Stimulated activated CD8-positive, alpha-beta memory T cell treated with anti-CD3 and anti-CD28 coated beads, Interleukin-4, amount 100 ng/mL, for 1 hour (primary cell): ENCODE data around the gene TMEM51.

Source experiments
- DNase-seq, 2 donors: peaks; one replicate each; pipeline ENCODE4 v3.0.0-alpha.2; 2020; ENCODE audit warnings: low read depth in 2 of 2, low spot score in 1 of 2

The TMEM51 gene

DNA sequence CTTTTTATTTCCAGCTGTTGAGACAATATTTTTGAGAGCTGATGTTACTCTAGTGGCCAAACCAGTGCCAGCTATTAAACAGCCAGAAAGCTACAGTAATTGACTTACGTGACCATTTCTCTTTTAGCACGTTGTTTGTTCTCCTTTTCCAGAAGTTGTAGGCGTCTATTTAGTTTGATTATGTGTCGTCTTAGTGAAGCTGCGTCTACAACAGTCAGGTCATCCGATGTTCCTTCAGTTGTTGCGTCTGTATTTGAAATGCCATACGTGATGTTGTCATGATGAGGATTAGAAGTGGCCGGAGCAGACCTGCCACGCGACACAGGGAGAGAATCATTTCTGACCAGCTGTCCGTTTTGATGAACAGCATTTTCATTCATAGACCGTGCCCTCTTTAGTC is 38.2 kb downstream of the TMEM51 start:
- no peak for DNase-seq

DNA sequence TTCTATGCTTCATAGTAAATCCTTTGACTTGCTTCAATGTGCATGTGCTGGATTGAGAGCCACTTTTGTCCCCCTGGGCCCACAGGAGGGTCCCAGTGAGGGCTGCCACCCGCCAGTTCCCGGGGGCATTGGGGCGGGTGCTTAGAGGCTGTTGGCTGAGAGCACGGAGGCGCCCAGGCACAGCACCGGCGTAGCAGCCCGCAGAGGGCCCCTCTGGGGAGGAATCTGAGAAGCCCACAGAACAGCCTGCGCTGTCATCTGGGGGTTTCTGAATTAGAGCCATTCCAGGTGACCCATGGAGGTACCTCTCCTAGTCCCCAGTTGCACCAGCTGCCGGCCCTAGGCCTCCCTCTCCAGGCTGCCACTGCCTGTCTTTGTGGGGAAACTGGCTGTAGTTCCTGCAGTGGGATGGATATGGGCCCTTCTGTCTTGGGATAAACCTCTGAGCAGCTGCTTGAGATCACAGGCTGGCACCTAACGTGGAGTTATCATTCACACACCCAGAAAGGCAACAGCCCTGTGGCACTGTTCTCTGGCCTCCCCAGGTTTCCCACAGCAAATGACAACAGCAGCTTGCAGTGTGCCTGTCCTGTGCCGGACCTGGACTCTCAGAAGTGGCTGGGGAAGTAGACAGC is 39.5 kb downstream of the TMEM51 start:
- no peak for DNase-seq

DNA sequence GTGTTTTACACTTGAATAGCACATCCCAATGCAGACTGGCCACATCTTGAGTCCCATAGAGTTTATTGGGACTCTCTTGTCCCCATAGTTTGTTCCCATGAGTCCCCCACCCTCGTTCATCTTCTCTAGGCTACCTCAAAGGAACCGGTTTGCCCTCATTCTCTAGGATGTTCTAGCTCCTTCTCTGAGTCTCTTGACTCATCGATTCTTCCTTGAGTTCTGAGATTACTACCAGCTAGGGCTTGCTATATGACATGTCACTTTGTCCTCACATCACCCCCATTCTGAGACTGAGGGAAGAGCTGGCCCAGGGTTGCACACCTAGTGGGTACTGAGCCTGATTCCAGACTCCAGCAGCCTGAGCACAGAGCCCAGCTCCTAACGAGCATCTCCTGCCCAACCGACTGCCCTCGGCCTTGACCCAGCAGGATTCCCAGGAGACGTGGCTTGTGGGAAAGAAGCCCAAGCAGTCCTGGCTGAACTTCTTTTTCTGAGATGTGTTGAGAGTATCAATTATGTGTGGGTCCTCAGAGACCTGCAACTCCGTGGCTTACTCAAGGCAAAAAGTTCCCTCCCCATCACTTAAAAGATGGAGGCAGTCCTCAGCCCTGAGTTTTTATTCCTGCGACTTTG is 42.0 kb downstream of the TMEM51 start:
- DNase-seq = no peak

DNA sequence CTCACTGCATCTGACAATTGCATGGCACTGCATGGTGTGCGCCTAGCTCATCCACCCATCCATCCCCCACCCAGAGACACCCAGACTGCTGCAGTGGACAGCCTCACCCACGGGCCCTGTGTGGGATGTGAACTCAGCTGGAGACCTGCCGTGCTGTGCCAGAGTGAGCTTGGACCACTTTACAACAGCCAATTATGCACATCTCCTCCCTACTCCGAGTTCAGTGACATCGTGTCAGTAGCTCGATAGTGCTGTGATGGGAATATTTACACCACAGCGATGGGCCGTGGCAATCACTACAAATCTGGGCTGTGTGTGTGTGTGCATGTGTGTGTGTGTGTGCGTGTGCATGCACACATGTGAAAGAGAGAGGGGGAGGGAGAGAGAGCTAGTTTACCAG is 42.5 kb downstream of the TMEM51 start:
- DNase-seq = no peak

DNA sequence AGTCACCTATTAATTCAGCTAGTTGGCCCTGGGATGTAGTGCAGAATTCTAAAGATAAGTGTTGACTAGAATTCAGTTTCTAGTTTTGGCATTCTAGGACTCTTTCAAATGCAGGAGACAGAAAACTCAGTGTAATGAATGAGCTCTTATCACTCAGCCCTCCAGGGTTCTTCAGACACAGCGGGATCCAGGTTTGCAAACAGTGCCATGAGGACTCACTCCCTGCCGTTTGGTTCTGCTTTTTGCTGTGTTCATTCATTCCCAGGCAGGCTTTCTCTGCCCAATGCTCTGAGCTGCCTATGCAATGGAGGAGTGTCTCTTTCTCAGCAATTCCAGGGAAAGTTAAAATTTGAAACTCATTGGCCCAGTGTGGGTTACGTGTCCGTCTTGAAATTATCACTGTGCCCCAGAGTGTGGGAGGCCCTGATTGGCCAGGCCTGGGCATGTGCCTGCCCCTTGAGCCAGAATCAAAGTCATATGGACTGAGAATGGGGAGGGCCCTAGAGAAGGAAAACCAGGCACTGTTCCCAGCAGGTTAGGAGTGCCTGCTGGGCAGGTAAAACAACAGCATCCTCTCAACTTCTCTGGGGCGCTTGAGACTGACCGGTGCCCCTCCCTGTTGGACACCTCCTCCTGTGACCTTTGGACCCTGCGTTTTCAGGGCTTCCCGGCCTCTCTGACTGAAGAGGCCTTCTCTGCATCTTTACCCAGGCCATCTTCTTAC is 43.4 kb downstream of the TMEM51 start:
- DNase-seq = no peak

DNA sequence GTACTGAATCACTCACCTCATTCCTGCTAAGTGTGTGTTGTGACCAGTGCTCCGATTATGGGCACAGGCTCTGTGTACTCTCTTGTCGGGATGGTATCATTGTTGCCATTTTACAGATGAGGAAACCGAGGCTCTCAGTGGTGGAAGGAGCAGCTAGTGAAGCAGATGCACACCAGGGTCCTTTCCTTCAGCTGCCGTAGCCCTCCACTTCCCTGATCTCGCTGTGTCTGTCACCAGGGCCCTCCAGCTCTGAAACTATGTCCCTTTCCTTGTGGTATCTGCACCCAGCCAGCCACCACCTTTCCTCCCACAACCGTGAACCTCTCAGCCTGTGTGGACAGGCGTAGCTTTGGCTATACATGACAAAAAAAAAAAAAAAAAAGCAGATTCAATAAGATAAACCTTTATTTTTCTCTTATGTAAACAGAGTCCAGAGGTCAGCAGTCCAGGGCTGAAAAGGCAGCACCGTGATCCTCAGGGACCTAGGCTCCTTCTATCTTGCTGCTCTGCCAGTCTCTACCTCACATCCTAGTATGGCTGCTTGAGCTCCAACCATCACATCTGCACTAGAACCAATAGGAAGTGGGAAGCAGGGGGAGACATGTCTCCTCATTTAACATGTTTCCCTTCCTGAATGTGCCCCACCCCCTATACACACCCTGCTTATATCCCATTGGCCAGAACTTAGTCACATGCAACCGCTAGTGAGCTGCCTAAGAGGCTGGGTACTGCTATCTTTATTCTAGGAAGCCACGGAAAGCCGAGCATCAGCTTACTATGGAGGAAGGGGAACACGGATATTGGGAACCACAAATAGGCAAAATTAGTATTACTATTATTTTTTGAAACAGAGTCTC is 44.3 kb downstream of the TMEM51 start:
- no peak for DNase-seq

DNA sequence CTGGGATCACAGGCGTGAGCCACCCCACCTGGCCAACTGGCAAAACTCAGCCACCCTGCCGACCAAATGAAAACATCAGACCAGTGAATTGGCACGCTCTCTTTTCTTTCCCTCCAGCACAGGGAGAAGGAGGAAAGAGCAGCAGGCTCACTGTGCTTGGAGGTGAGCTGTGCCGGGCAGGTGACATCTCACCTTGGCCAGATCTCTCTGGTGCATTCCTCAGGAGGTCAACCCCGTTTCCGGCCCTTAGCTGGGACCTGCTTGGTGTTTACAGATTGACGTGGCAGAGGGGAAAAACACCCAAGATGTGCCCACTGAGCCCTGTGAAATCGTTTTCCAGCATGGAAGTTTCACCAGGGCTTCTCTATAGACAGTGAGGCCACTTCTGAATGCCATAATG is 45.1 kb downstream of the TMEM51 start:
- DNase-seq = no peak

DNA sequence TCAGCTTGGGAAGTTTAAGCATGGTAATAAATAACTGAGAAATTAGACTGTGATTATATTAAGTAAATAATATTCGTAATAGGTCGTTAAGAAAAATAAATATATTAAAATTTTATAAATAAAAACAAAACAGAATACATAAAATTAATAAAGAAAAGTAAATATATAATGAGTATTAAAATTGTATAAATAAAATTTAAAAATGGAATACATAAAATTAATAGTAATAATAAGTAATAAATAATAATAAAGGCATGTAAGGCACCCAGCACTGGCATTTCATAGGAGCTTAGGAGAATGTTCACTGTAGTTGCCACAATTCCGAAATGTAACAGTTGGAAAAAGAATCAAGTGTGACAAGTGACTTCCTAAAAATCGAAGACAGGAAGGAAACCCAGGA is 47.7 kb downstream of the TMEM51 start:
- no peak for DNase-seq

DNA sequence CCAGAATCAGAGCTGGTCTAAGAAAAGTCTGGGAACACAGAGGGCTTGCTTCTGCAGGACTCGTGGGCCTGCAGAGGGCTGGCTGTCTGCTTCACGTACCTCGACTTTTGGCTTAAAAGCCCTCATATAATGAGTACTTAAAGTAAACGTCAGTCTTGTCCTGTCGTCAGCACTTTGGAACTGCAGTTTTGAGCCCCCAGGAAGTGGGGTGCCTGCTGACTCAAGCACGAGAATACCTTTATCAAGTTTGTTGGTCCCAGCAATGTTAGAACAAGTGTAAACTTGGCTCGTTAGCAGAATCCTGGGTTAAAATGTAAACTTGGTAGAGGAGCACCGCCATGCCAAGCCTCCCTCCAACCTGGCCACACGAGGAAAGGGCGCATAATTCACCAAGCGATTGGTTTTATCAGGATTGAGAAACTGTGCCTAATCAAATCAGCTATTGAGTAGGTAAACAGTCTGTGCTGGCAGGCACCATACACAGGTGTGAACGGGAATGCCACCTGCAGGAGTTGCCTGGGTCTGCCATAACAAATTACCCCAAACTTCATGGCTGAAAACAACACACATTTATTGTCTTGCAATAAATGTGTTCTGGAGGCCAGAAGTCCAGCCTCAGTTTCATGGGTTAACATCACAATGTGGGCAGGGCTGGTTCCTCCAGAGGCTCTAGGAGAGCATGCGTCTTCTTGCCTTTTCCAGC is 48.5 kb downstream of the TMEM51 start:
- no peak for DNase-seq

DNA sequence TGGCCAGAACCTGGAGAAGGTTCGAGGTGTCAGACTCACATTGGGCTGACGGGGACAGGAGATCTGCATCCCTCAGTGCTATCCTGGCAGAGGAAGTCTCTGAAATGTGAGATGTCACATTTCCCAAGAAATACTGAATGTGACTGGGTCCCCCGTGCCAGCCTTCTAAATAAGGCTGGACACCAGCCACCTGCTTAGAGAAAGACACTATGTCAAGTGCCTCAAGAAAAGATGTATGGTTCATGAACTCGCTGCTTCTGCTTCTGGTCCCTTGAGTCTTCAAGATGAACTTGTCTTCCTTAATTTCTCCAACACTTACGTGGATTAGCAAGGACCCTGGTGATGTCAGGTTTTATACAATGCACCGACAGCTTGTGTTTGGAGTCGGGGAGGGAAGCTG is 51.4 kb downstream of the TMEM51 start:
- no peak for DNase-seq

DNA sequence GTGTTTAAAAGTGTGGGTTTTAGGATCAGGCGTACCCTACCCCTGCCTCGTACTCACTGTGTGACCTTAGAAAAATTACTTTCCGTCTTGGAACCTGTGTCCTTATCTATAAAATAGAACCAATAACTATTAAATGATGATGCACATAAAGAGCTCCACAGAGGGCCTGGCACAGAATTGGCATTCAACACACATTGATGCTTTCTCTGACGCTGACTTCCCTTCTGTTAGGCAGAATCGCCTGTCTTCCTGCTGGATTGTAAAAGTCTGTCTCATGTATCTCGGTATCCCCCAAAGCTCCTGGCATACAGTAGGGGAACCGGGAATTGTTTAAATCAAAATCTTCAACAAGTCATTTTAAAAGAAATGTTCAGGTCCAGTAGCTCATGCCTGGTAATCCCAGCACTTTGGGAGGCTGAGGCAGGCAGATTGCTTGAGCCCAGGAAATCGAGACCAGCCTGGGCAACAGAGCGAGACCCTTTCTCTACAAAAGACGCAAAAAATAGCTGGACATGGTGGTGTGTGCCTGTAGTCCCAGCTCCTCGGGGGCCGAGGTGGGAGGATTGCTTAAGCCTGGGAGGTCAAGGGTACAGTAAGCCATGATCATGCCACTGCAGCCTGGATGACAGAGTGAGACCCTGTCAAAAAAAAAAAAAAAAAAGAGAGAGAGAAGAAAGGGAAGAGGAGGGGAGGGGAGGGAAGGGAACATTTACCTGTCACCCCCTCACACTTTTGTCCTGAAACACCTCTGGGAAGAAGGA is 52.2 kb downstream of the TMEM51 start:
- no peak for DNase-seq

DNA sequence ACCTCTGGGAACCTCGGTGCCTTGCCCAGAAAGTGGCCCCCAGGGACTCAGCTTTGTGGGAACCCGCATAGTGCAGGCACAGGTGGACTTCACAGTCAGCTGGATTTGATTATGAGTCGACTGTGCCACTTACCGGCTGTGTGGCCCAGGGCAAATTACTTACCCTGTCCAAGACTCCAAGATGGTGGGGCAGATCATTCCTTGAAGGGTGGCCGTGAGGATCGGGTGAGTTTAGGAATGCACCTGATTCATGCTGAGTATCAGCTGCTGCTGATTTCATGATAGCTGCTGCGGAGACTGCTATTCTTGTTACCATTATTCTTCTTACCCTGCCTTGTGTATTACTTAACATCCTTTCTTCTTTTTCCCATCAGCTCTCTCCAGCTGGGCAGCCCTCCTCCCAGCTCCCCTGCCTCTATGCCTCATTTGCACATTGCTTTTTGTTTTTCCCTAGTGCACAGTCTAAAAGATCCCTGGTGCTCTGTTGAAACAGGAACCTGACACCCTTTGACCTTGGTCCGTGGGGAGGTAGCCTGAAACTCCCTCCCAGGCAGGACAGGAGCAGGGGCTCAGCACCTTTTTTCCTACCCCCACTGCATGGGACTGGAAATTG is 53.0 kb downstream of the TMEM51 start:
- DNase-seq = no peak

DNA sequence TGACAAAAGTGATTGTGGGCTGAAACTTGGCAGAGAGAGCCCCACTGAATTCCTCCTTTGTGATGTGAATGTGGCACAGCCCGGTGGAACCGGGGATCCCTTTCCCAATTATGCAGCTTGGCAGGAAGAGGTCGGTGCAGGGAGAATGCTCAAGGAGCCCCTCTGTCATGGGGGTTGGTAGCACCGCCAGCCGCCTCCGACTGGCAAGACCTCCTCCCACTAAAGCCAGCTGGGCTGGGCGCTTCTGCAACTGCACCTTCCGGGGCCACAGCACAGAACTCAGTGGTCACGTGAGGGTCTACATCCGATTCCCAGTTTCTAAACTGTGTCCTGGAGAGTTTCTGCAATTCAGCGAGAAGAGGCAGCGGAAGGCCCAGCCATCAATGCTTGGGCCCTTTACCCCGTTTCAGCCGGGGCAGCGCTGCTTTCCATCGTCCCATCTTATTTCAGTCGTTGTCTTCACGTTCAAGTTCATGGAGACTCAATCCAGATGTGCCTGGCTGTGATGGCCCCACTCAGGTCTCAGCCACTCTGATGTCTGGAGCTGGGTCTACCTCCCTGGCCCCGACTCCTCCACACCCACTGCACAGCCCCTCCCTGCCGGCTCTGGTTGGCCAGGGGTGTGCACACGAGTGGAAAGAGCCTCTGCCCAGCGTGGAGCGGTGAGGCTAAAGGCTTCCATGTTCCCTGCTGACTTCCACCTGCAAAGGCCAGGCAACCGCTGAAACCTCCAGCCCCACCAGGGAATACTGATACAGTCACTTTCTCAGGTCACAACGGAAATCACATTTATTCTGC is 53.7 kb downstream of the TMEM51 start:
- no peak for DNase-seq

DNA sequence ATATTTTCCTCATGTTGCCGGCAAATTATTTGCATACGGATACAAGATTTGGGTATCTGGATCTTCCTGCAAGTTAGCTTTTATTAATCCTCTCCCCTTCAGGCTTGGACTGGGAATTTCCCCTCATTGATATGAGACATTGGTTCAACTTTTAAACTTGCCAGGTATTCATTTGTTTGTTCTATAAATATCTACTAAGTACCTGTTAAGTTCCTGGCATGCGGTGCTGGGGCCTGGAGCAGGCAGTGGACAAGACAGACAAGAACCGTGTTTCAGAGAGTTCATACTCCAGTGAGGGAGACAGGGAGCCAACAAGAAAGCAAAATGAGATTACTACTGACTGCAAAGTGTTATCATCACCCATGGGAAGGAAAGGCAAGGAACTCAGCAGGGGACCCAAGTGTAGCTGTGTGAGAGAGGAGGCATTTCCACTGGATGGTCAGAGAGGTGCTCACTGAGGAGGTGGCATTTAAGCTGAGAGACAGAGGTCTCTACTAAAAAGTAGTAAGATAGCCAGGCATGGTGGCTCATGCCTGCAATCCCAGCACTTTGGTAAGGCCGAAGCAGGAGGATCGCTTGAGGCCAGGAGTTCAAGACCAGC is 54.4 kb downstream of the TMEM51 start:
- no peak for DNase-seq

DNA sequence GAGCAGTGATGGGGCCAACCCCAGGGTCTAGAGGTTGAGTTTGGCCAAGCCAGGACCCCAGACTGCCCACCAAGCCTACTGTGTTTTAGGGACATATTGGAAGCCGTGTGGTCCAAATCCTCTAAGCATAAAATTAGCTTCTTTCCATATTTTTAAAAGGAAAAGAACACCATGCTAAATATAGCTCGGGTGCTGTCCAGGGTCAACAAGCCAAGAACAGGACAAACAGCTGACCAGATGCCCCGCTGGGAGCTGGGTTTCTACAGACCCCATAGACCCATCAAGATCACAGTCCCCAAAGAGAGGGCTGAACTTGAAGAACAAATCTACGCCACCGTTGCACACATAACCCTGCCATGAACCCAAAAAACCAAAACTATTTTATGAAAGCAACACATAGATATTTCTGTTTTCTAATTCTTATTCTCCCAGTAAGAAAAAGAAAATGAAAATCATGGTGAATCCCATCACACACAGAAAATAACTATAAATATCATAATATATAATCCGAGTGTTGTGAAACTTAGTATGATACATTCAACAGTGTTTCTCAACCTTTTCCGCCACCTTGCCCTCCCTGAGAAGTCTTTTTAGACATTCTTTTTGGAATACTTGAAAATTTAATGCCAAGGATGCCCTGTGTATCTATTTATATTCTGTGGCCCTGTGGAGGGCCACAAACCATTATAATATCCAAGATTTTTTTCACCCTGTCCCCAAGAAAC is 57.3 kb downstream of the TMEM51 start:
- no peak for DNase-seq

DNA sequence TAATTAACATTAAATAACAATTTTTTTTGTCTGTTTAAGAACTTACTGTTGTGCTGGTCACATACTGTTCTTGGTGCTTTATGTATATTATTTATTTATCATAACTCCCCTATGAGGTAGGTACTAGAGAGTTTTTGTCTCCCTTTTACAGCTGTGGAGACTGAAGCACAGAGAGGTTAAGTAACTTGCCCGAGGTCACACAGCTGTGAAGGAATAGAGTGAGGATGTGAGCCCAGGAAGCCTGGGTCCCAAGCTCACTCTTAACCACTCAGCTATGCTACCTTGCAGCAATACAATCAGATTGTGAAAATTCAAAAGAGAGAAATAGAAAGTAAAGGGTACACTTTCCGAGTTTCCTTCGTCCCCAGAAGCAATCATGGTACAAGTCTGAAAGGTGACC is 57.9 kb downstream of the TMEM51 start:
- DNase-seq = no peak

DNA sequence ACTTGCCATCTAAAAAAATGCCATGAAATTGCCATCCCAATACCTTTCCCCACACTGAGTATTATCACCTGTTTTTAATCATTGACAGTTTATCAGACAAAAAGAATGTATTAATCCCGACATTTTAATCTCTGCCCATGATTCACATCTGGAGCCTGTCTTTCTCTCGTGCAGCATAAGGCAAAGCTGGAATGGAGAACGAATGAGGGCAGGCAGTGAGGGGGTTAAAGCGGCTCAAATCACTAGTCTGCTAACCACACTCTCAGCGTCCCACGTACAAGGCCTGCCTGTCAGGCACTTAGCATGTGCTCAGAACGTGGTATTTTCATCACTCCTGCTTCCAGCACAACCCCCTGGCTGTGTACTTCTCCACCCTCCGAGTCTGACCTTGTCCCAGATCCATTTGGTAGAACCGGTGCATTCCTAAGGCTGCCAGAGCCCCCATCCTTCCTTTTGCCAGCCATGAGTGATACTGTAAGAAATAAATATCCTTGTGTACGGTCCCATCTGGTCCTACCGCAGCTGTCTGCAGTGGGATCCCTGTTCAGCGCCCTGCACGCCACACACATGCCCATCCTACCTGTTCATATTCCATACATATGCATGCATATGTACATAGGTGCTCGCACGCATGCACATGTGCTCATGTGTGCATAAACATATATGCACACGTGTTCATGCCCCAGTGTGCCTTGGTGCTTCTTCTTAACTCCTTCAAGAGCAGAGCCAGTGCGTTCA is 58.8 kb downstream of the TMEM51 start:
- DNase-seq = no peak

DNA sequence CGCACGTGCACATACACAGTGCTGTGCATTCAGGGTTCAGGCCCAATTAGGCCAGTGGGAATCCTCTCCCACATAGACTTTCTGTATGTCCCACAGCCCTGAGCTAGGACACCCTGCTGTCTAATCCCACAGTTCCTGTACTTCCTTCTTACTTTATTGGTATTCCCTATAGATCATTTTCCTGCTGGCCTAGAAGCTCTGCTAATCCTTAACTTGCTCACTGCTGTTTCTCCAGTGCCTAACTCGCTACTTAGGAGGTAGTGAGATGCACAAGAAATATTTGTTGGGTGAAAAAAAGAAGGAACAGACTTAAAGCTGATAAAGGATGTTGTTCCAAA is 59.4 kb downstream of the TMEM51 start:
- DNase-seq = no peak
